Liver (tissue), 3 donors: Measurements from ENCODE around the gene TAS2R20.

Source experiments
- JUND ChIP-seq, 2 donors: IDR thresholded peaks; 2 replicates each; pipeline ENCODE4 v1.6.1; 2016; ENCODE audit warnings: antibody characterized with exemption in 2 of 2
- RXRA ChIP-seq, 2 donors: IDR thresholded peaks; 2 replicates each; pipeline ENCODE4 v1.6.1; 2017 to 2018; ENCODE audit warnings: antibody characterized with exemption in 2 of 2, mild to moderate bottlenecking in 1 of 2
- SP1 ChIP-seq: IDR thresholded peaks from 2 replicates; pipeline ENCODE4 v1.6.1; 2018; ENCODE audit warnings: antibody characterized with exemption, mild to moderate bottlenecking
- YY1 ChIP-seq: IDR thresholded peaks from 2 replicates; pipeline ENCODE4 v1.6.1; 2016; ENCODE audit warnings: antibody characterized with exemption, mild to moderate bottlenecking
- TF ChIP-seq, protein P1 (sequence below): fragments of 150-350 bp; IDR thresholded peaks from 2 replicates; pipeline ENCODE4 v1.5.1; 2017; ENCODE audit warnings: improper control_type of control experiment, low read depth, low read length; ENCODE audit not compliant: missing input control
- TF ChIP-seq, protein P2 (sequence below): IDR thresholded peaks from 2 replicates; pipeline ENCODE4 v1.6.1; 2016; ENCODE audit warnings: antibody characterized with exemption, mild to moderate bottlenecking
- TF ChIP-seq, protein P3 (sequence below): IDR thresholded peaks from 2 replicates; pipeline ENCODE4 v1.6.1; 2016; ENCODE audit warnings: antibody characterized with exemption
- TF ChIP-seq, protein P4 (sequence below): IDR thresholded peaks from 2 replicates; pipeline ENCODE4 v1.6.1; 2016; ENCODE audit warnings: antibody characterized with exemption
- donor health status: healthy.
- donor health status: healthy.

DNA sequence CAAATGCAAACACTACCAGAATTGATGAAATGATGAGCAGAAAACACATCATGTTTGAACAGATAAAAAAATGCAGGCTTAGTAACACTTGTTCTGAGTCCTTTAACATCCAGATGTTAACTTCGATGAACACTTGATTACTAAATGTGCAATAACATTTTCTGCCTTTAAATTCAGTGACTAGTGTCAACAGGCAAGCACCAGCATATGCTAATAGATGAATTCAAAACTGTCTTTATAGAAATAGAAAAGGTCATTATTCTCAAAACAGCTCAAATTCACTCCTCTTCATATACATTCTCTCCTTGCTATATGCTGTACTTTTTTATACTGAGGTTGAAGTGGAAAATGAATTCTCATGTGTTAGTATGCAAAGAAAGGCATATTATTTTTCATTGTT lies 24.4 kb upstream of the TAS2R20 start, which contains the start of gene TAS2R19:
- TF ChIP-seq RXRA (IDR thresholded peaks at IDR 0.05) (no peak), YY1 (no peak), JUND (IDR thresholded peaks at IDR 0.05) (no peak), SP1 (no peak)
- TF ChIP-seq, protein P1, sequence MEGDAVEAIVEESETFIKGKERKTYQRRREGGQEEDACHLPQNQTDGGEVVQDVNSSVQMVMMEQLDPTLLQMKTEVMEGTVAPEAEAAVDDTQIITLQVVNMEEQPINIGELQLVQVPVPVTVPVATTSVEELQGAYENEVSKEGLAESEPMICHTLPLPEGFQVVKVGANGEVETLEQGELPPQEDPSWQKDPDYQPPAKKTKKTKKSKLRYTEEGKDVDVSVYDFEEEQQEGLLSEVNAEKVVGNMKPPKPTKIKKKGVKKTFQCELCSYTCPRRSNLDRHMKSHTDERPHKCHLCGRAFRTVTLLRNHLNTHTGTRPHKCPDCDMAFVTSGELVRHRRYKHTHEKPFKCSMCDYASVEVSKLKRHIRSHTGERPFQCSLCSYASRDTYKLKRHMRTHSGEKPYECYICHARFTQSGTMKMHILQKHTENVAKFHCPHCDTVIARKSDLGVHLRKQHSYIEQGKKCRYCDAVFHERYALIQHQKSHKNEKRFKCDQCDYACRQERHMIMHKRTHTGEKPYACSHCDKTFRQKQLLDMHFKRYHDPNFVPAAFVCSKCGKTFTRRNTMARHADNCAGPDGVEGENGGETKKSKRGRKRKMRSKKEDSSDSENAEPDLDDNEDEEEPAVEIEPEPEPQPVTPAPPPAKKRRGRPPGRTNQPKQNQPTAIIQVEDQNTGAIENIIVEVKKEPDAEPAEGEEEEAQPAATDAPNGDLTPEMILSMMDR = no peak
- TF ChIP-seq, protein P2, sequence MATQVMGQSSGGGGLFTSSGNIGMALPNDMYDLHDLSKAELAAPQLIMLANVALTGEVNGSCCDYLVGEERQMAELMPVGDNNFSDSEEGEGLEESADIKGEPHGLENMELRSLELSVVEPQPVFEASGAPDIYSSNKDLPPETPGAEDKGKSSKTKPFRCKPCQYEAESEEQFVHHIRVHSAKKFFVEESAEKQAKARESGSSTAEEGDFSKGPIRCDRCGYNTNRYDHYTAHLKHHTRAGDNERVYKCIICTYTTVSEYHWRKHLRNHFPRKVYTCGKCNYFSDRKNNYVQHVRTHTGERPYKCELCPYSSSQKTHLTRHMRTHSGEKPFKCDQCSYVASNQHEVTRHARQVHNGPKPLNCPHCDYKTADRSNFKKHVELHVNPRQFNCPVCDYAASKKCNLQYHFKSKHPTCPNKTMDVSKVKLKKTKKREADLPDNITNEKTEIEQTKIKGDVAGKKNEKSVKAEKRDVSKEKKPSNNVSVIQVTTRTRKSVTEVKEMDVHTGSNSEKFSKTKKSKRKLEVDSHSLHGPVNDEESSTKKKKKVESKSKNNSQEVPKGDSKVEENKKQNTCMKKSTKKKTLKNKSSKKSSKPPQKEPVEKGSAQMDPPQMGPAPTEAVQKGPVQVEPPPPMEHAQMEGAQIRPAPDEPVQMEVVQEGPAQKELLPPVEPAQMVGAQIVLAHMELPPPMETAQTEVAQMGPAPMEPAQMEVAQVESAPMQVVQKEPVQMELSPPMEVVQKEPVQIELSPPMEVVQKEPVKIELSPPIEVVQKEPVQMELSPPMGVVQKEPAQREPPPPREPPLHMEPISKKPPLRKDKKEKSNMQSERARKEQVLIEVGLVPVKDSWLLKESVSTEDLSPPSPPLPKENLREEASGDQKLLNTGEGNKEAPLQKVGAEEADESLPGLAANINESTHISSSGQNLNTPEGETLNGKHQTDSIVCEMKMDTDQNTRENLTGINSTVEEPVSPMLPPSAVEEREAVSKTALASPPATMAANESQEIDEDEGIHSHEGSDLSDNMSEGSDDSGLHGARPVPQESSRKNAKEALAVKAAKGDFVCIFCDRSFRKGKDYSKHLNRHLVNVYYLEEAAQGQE = no peak
- TF ChIP-seq, protein P3, sequence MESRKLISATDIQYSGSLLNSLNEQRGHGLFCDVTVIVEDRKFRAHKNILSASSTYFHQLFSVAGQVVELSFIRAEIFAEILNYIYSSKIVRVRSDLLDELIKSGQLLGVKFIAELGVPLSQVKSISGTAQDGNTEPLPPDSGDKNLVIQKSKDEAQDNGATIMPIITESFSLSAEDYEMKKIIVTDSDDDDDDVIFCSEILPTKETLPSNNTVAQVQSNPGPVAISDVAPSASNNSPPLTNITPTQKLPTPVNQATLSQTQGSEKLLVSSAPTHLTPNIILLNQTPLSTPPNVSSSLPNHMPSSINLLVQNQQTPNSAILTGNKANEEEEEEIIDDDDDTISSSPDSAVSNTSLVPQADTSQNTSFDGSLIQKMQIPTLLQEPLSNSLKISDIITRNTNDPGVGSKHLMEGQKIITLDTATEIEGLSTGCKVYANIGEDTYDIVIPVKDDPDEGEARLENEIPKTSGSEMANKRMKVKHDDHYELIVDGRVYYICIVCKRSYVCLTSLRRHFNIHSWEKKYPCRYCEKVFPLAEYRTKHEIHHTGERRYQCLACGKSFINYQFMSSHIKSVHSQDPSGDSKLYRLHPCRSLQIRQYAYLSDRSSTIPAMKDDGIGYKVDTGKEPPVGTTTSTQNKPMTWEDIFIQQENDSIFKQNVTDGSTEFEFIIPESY = no peak
- TF ChIP-seq, protein P4, sequence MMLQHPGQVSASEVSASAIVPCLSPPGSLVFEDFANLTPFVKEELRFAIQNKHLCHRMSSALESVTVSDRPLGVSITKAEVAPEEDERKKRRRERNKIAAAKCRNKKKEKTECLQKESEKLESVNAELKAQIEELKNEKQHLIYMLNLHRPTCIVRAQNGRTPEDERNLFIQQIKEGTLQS = no peak
